GM21360 (cell line): ENCODE data around the gene TXNRD2.
"Not testable (repeated sequence)": the region's sequence is repeated elsewhere in the genome, so short reads cannot be mapped to it uniquely, and the experiment has no call there.

Experiments
- ATAC-seq: cut with Tn5 transposase; IDR thresholded peaks from one replicate; pipeline ENCODE4 v1.9.1; 2021; ENCODE audit warnings: mild to moderate bottlenecking, moderate library complexity; ENCODE audit not compliant: unreplicated experiment

The TXNRD2 gene

GRCh38 chr22:19955241-19956128 is 13.9 kb upstream of the TXNRD2 start:
- ATAC-seq: no peak

GRCh38 chr22:19951346-19951745 is 9.7 kb upstream of the TXNRD2 start:
- no peak for ATAC-seq

GRCh38 chr22:19948057-19948760 is 6.6 kb upstream of the TXNRD2 start:
- no peak for ATAC-seq

- ATAC-seq: no peak
Measured at GRCh38 chr22:19943082-19944026, 1.7 kb upstream of the TXNRD2 start.

- no peak for ATAC-seq
Measured at GRCh38 chr22:19942157-19943081, 801 bp upstream of the TXNRD2 start.

- no peak for ATAC-seq
Measured at GRCh38 chr22:19940536-19941364, 868 bp downstream of the TXNRD2 start.

GRCh38 chr22:19937616-19938473 is 3.8 kb downstream of the TXNRD2 start:
- ATAC-seq: no peak

GRCh38 chr22:19936513-19936912 is 5.1 kb downstream of the TXNRD2 start:
- no peak for ATAC-seq

- not testable (repeated sequence) for ATAC-seq
Measured at GRCh38 chr22:19935123-19935718, 6.4 kb downstream of the TXNRD2 start.

- no peak for ATAC-seq
Measured at GRCh38 chr22:19933341-19934241, 8.0 kb downstream of the TXNRD2 start.

GRCh38 chr22:19932367-19933206 is 9.0 kb downstream of the TXNRD2 start:
- ATAC-seq: no peak

GRCh38 chr22:19931514-19931913 is 10.1 kb downstream of the TXNRD2 start:
- no peak for ATAC-seq

- ATAC-seq: no peak
Measured at GRCh38 chr22:19930551-19931486, 10.8 kb downstream of the TXNRD2 start.
